AG08395 (cell line): ENCODE data around the gene TAPT1.

Source experiments
- DNase-seq: peaks from one replicate; pipeline ENCODE4 v3.0.0; 2012; ENCODE audit warnings: mixed read lengths, low spot score

Gene TAPT1

GRCh38 chr4:16225863-16226815 lies at the start of gene TAPT1:
Gene TAPT1 (minus strand): TSS chr4:16226471. CDS start chr4:16226457, 14 bp downstream.
- DNase-seq = peak; percentile 78

- no peak for DNase-seq
Observed at GRCh38 chr4:16271411-16271810, 45.1 kb upstream of the TAPT1 start.

GRCh38 chr4:16270454-16271328 lies 44.4 kb upstream of the TAPT1 start:
- DNase-seq = no peak

GRCh38 chr4:16269742-16270453 lies 43.6 kb upstream of the TAPT1 start:
- DNase-seq = peak; percentile 94

GRCh38 chr4:16269240-16269639 lies 43.0 kb upstream of the TAPT1 start:
- DNase-seq = no peak

GRCh38 chr4:16268290-16268689 lies 42.0 kb upstream of the TAPT1 start:
- DNase-seq = no peak

- no peak for DNase-seq
Observed at GRCh38 chr4:16267639-16268038, 41.4 kb upstream of the TAPT1 start.

- no peak for DNase-seq
Observed at GRCh38 chr4:16265820-16266219, 39.5 kb upstream of the TAPT1 start.

GRCh38 chr4:16264798-16265197 lies 38.5 kb upstream of the TAPT1 start:
- peak; percentile 69 for DNase-seq

GRCh38 chr4:16263056-16263455 lies 36.8 kb upstream of the TAPT1 start:
- no peak for DNase-seq

GRCh38 chr4:16262188-16262587 lies 35.9 kb upstream of the TAPT1 start:
- DNase-seq = no peak

- DNase-seq = no peak
Observed at GRCh38 chr4:16261313-16261878, 35.1 kb upstream of the TAPT1 start.

- no peak for DNase-seq
Observed at GRCh38 chr4:16259889-16260246, 33.6 kb upstream of the TAPT1 start.

- DNase-seq = no peak
Observed at GRCh38 chr4:16259241-16259888, 33.1 kb upstream of the TAPT1 start.

GRCh38 chr4:16257611-16258010 lies 31.3 kb upstream of the TAPT1 start:
- DNase-seq = no peak

GRCh38 chr4:16256343-16256742 lies 30.1 kb upstream of the TAPT1 start:
- DNase-seq = no peak

GRCh38 chr4:16255730-16256129 lies 29.5 kb upstream of the TAPT1 start:
- no peak for DNase-seq

GRCh38 chr4:16253127-16253960 lies 27.1 kb upstream of the TAPT1 start:
- DNase-seq = peak; percentile 84

- DNase-seq = no peak
Observed at GRCh38 chr4:16250661-16251365, 24.5 kb upstream of the TAPT1 start.

GRCh38 chr4:16248605-16249004 lies 22.3 kb upstream of the TAPT1 start:
- DNase-seq = no peak
